Cardiac muscle cell (in vitro differentiated cells and primary cell): ENCODE data around the gene CYP2W1. TPM values are rescaled to one million over a fixed set of nuclear protein-coding genes. Genes with fewer than 3 reads are reported as not detected.

ENCODE experiments used
- DNase-seq, 2 donors: peaks; one replicate each; pipeline versions ENCODE4 v3.0.0 to v3.0.0-alpha.2; 2010 to 2017; ENCODE audit warnings: low read depth in 1 of 2, low spot score in 1 of 2
- H3K27ac ChIP-seq: fragments of 200-600 bp; sonication (generic); 2 replicates; pipeline ENCODE4 v1.5.1; 2016
- H3K27me3 ChIP-seq: fragments of 200-600 bp; sonication (generic); 2 replicates; pipeline ENCODE4 v1.6.0; 2016; ENCODE audit warnings: control low read depth
- H3K36me3 ChIP-seq: fragments of 200-600 bp; sonication (generic); 2 replicates; pipeline ENCODE4 v1.5.1; 2016; ENCODE audit warnings: control low read depth
- H3K4me1 ChIP-seq: fragments of 200-600 bp; sonication (generic); 2 replicates; pipeline ENCODE4 v1.8.1; 2017; ENCODE audit warnings: low read depth, mild to moderate bottlenecking, mixed run types
- H3K4me3 ChIP-seq: fragments of 200-600 bp; sonication (generic); 2 replicates; pipeline ENCODE4 v1.5.1; 2016; ENCODE audit warnings: mild to moderate bottlenecking
- H3K9me3 ChIP-seq: fragments of 200-600 bp; sonication (generic); 2 replicates; pipeline ENCODE4 v1.5.1; 2017; ENCODE audit warnings: low read depth, mild to moderate bottlenecking, control low read depth
- CTCF ChIP-seq: IDR thresholded peaks from 2 replicates; pipeline ENCODE4 v1.5.1; 2012; ENCODE audit warnings: low read depth, mild to moderate bottlenecking, low read length
- polyA plus RNA-seq: library from polyadenylated mRNA; unstranded; fragments of >200 nt; fragmentation: Nextera tagmentation; extraction: Ambion mirVana; gene quantifications from 2 replicates; pipeline ENCODE4 v1.2.1, GENCODE V29; 2016
- total RNA-seq: library from RNA; depleted of rRNA; stranded (reverse); fragments of >200 nt; gene quantifications from 2 replicates; pipeline ENCODE4 v1.2.3, GENCODE V29; 2016

The CYP2W1 gene
- total and polyA plus RNA-seq, 2 experiments from 2014 or later: 0.10 to 3.4 TPM

- Histone ChIP-seq H3K36me3 (peaks cover 8% of the 10 kb centered on the region), H3K9me3 (no peaks in the 10 kb centered on the region), H3K27ac (peak within 1 kb of the TSS; percentile 97), H3K4me1 (peaks cover 10% of the 10 kb centered on the region), H3K4me3 (peak within 1 kb of the TSS; percentile 97), H3K27me3 (no peaks in the 10 kb centered on the region)
- peak; percentile 91 to 95 for DNase-seq
- TF ChIP-seq CTCF: no peak
Observed at GRCh38 chr7:974820-975681, 7.9 kb upstream of the CYP2W1 start, which contains the start of gene COX19. Gene COX19 (minus strand): TSS chr7:975549. CDS start chr7:975509, 40 bp downstream.

- no peaks in the 10 kb centered on the region for H3K9me3 ChIP-seq
- H3K36me3 ChIP-seq: peaks cover 8% of the 10 kb centered on the region
- no peak overlapping the region for H3K27ac ChIP-seq
- TF ChIP-seq CTCF: no peak
- peaks cover 10% of the 10 kb centered on the region for H3K4me1 ChIP-seq
- H3K4me3 ChIP-seq: peak overlapping the region; percentile 97
- DNase-seq: no peak
- H3K27me3 ChIP-seq: no peaks in the 10 kb centered on the region
Observed at GRCh38 chr7:975702-976473, 7.1 kb upstream of the CYP2W1 start.

GRCh38 chr7:976901-977325 is 6.1 kb upstream of the CYP2W1 start:
- H3K4me3 ChIP-seq: no peak overlapping the region

GRCh38 chr7:977326-978048 is 5.5 kb upstream of the CYP2W1 start:
- Histone ChIP-seq H3K9me3 (no peaks in the 10 kb centered on the region), H3K36me3 (peaks cover 5% of the 10 kb centered on the region), H3K27ac (no peak overlapping the region), H3K4me3 (no peak overlapping the region), H3K27me3 (no peaks in the 10 kb centered on the region), H3K4me1 (peaks cover 11% of the 10 kb centered on the region)
- DNase-seq: peak in 1 of 2 donors; percentile 34
- no peak for TF ChIP-seq CTCF

More at GRCh38 chr7:976901-977325, 6.1 kb upstream of the CYP2W1 start:
- H3K4me1 ChIP-seq: peaks cover 10% of the 10 kb centered on the region
- no peaks in the 10 kb centered on the region for H3K9me3 ChIP-seq
- peaks cover 8% of the 10 kb centered on the region for H3K36me3 ChIP-seq
- no peak for DNase-seq
- no peaks in the 10 kb centered on the region for H3K27me3 ChIP-seq
- TF ChIP-seq CTCF: no peak
- no peak overlapping the region for H3K27ac ChIP-seq

- TF ChIP-seq CTCF: no peak
- H3K4me1 ChIP-seq: peaks cover 16% of the 10 kb centered on the region
- no peak for DNase-seq
- no peak overlapping the region for H3K27ac ChIP-seq
- no peak overlapping the region for H3K4me3 ChIP-seq
- no peaks in the 10 kb centered on the region for H3K9me3 ChIP-seq
- no peaks in the 10 kb centered on the region for H3K36me3 ChIP-seq
- no peaks in the 10 kb centered on the region for H3K27me3 ChIP-seq
Observed at GRCh38 chr7:978049-978346, 5.0 kb upstream of the CYP2W1 start.
